A673 (cell line): ENCODE results near the gene DRD2.

Source experiments
- EZH2 ChIP-seq: fragments of 200-600 bp; sonication (generic); IDR thresholded peaks from 2 replicates; pipeline ENCODE4 v1.6.1; 2017; ENCODE audit warnings: borderline replicate concordance, low read depth, mild to moderate bottlenecking, mixed read lengths, antibody characterized with exemption, low read length; ENCODE audit not compliant: poor library complexity, severe bottlenecking
- TF ChIP-seq, protein P1 (sequence below): fragments of 300-800, 200-600 bp; sonication (generic); conservative IDR thresholded peaks from 2 replicates; pipeline ENCODE4 v1.5.1; 2017; ENCODE audit warnings: low read depth, mild to moderate bottlenecking, antibody characterized with exemption, low read length, moderate library complexity, mixed read lengths

DNA sequence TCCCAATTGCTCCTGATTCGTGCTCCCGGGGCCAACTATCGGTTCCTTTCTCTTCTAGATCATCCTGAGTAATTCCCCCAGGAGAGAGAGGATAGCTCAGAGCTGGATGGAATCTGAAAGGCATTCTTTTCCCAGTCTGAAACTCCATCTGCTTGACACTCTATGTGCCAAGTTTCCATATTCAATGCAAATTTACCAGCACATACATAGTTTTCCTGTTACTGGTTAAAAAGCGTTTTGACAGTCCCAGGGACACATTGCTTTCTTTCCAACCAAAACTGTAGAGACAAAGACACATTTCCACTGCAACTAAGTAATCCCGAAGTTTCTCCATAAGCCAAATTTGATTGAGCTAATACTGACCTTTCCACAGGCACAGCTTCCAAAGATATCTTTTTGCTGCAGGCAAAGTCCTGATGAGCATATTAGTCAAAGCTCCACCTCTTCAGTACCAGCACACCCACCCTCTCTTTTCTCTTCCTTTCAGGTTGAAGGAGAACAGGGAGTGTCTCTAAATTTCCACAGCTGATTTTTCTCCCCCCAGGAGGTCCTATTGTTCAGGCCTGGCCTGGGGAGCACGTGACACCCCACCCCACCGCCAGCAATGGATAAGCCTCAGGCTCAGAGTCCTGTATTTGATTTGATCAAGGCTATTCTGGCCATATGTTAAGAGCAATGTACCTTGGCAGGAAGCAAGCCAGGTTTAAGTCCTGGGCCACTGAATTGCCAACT lies 97.4 kb downstream of the DRD2 start:
- TF ChIP-seq, protein P1, sequence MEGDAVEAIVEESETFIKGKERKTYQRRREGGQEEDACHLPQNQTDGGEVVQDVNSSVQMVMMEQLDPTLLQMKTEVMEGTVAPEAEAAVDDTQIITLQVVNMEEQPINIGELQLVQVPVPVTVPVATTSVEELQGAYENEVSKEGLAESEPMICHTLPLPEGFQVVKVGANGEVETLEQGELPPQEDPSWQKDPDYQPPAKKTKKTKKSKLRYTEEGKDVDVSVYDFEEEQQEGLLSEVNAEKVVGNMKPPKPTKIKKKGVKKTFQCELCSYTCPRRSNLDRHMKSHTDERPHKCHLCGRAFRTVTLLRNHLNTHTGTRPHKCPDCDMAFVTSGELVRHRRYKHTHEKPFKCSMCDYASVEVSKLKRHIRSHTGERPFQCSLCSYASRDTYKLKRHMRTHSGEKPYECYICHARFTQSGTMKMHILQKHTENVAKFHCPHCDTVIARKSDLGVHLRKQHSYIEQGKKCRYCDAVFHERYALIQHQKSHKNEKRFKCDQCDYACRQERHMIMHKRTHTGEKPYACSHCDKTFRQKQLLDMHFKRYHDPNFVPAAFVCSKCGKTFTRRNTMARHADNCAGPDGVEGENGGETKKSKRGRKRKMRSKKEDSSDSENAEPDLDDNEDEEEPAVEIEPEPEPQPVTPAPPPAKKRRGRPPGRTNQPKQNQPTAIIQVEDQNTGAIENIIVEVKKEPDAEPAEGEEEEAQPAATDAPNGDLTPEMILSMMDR: no peak
- no peak for TF ChIP-seq EZH2
